Activated naive CD8-positive, alpha-beta T cell treated with anti-CD3 and anti-CD28 coated beads, Interleukin-2, amount 10 ng/mL, durations not matched to agents 7 days and 5 days (primary cell): ENCODE data around the gene LRP2. TPM values are rescaled to one million over a fixed set of nuclear protein-coding genes. Genes with fewer than 3 reads are reported as not detected.

Source experiments
- ATAC-seq: fragments of 150-1000 bp; cut with Tn5 transposase; one replicate; pipeline ENCODE4 v1.10.0; 2021; ENCODE audit warnings: low read depth, moderate library complexity
- POLR2A ChIA-PET: fragments of 350-600 bp; sonication (Branson Sonifier 250); formaldehyde crosslinking; loops from one replicate; lab custom pipeline; 2021; ENCODE audit warnings: antibody characterized with exemption; lab: Charles Lee
- DNase-seq: peaks from one replicate; pipeline ENCODE4 v3.0.0; 2021
- H3K27ac Mint-ChIP-seq: one replicate; pipeline ENCODE4 v1.8.0; 2022; ENCODE audit warnings: mild to moderate bottlenecking, mixed read lengths
- H3K27me3 Mint-ChIP-seq: one replicate; pipeline ENCODE4 v1.8.0; 2022; ENCODE audit warnings: mild to moderate bottlenecking, moderate library complexity, mixed read lengths
- H3K36me3 Mint-ChIP-seq: one replicate; pipeline ENCODE4 v1.8.0; 2021; ENCODE audit warnings: mild to moderate bottlenecking, mixed read lengths
- H3K4me1 Mint-ChIP-seq: one replicate; pipeline ENCODE4 v1.8.0; 2021; ENCODE audit warnings: mixed read lengths
- H3K4me3 Mint-ChIP-seq: one replicate; pipeline ENCODE4 v1.8.0; 2022; ENCODE audit warnings: mild to moderate bottlenecking, moderate library complexity, mixed read lengths
- H3K9me3 Mint-ChIP-seq: one replicate; pipeline ENCODE4 v1.8.0; 2021; ENCODE audit warnings: mixed read lengths
- total RNA-seq, 2 experiments: library from RNA; stranded (reverse); gene quantifications; one replicate each; pipeline ENCODE4 v1.2.3, GENCODE V29; 2021

Gene LRP2
- total RNA-seq, 2 experiments from 2014 or later, result 0.40 to 0.47 TPM

GRCh38 chr2:169303579-169304305 lies 58.6 kb downstream of the LRP2 start:
- Mint-ChIP-seq H3K27ac (no peak overlapping the region), H3K27me3 (peaks cover 16% of the 10 kb centered on the region), H3K4me3 (no peak overlapping the region), H3K4me1 (no peaks in the 10 kb centered on the region), H3K9me3 (no peaks in the 10 kb centered on the region), H3K36me3 (no peaks in the 10 kb centered on the region)
- ATAC-seq (no peak), DNase-seq (no peak)
- POLR2A ChIA-PET, result no interaction called here

- no peak overlapping the region for H3K4me3 Mint-ChIP-seq
- ATAC-seq (no peak), DNase-seq (no peak)
- peaks cover 26% of the 10 kb centered on the region for H3K27me3 Mint-ChIP-seq
- H3K4me1 Mint-ChIP-seq, result no peaks in the 10 kb centered on the region
- H3K27ac Mint-ChIP-seq, result no peak overlapping the region
- H3K36me3 Mint-ChIP-seq, result no peaks in the 10 kb centered on the region
- H3K9me3 Mint-ChIP-seq, result no peaks in the 10 kb centered on the region
- POLR2A ChIA-PET, result no interaction called here
These were observed 60.0 kb downstream of the LRP2 start for GRCh38 chr2:169302364-169302763.

GRCh38 chr2:169301596-169302335 lies 60.6 kb downstream of the LRP2 start:
- Mint-ChIP-seq H3K27me3 (peaks cover 27% of the 10 kb centered on the region), H3K4me1 (no peaks in the 10 kb centered on the region), H3K9me3 (no peaks in the 10 kb centered on the region), H3K4me3 (no peak overlapping the region), H3K27ac (no peak overlapping the region), H3K36me3 (no peaks in the 10 kb centered on the region)
- POLR2A ChIA-PET, result no interaction called here
- DNase-seq (no peak), ATAC-seq (no peak)

GRCh38 chr2:169300636-169301530 lies 61.5 kb downstream of the LRP2 start:
- H3K4me3 Mint-ChIP-seq, result no peak overlapping the region
- H3K27ac Mint-ChIP-seq, result no peak overlapping the region
- H3K9me3 Mint-ChIP-seq, result no peaks in the 10 kb centered on the region
- no peaks in the 10 kb centered on the region for H3K4me1 Mint-ChIP-seq
- POLR2A ChIA-PET, result no interaction called here
- no peaks in the 10 kb centered on the region for H3K36me3 Mint-ChIP-seq
- DNase-seq, result no peak
- no peak for ATAC-seq
- H3K27me3 Mint-ChIP-seq, result peaks cover 27% of the 10 kb centered on the region

- Mint-ChIP-seq H3K36me3 (no peaks in the 10 kb centered on the region), H3K27ac (no peak overlapping the region), H3K4me3 (no peak overlapping the region), H3K27me3 (peaks cover 23% of the 10 kb centered on the region), H3K9me3 (no peaks in the 10 kb centered on the region), H3K4me1 (no peaks in the 10 kb centered on the region)
- ATAC-seq, result no peak
- DNase-seq, result no peak
- POLR2A ChIA-PET, result no interaction called here
These were observed 64.3 kb downstream of the LRP2 start for GRCh38 chr2:169298007-169298406.

GRCh38 chr2:169294001-169294675 lies 68.2 kb downstream of the LRP2 start:
- Mint-ChIP-seq H3K4me1 (no peaks in the 10 kb centered on the region), H3K27me3 (peaks cover 11% of the 10 kb centered on the region), H3K27ac (no peak overlapping the region), H3K36me3 (no peaks in the 10 kb centered on the region), H3K4me3 (no peak overlapping the region), H3K9me3 (no peaks in the 10 kb centered on the region)
- POLR2A ChIA-PET, result no interaction called here
- ATAC-seq (no peak), DNase-seq (no peak)

GRCh38 chr2:169291517-169291916 lies 70.8 kb downstream of the LRP2 start:
- no peak overlapping the region for H3K4me3 Mint-ChIP-seq
- POLR2A ChIA-PET, result no interaction called here
- H3K4me1 Mint-ChIP-seq, result no peaks in the 10 kb centered on the region

GRCh38 chr2:169290433-169290832 lies 71.9 kb downstream of the LRP2 start:
- no peaks in the 10 kb centered on the region for H3K9me3 Mint-ChIP-seq
- peaks cover 2% of the 10 kb centered on the region for H3K27me3 Mint-ChIP-seq
- H3K36me3 Mint-ChIP-seq, result no peaks in the 10 kb centered on the region
- ATAC-seq (no peak), DNase-seq (no peak)
- no peak overlapping the region for H3K27ac Mint-ChIP-seq
- no peaks in the 10 kb centered on the region for H3K4me1 Mint-ChIP-seq
- POLR2A ChIA-PET, result no interaction called here
- no peak overlapping the region for H3K4me3 Mint-ChIP-seq

More at GRCh38 chr2:169291517-169291916, 70.8 kb downstream of the LRP2 start:
- H3K27ac Mint-ChIP-seq, result no peak overlapping the region
- peaks cover 2% of the 10 kb centered on the region for H3K27me3 Mint-ChIP-seq
- no peaks in the 10 kb centered on the region for H3K9me3 Mint-ChIP-seq
- DNase-seq (no peak), ATAC-seq (no peak)
- no peaks in the 10 kb centered on the region for H3K36me3 Mint-ChIP-seq

- POLR2A ChIA-PET, result no interaction called here
- Mint-ChIP-seq H3K27me3 (peaks cover 2% of the 10 kb centered on the region), H3K4me1 (no peaks in the 10 kb centered on the region), H3K4me3 (no peak overlapping the region), H3K36me3 (no peaks in the 10 kb centered on the region), H3K27ac (no peak overlapping the region), H3K9me3 (no peaks in the 10 kb centered on the region)
- no peak for ATAC-seq
- DNase-seq, result no peak
These were observed 74.7 kb downstream of the LRP2 start for GRCh38 chr2:169287666-169288065.

GRCh38 chr2:169286624-169287231 lies 75.6 kb downstream of the LRP2 start:
- Mint-ChIP-seq H3K36me3 (no peaks in the 10 kb centered on the region), H3K27me3 (peaks cover 2% of the 10 kb centered on the region), H3K9me3 (no peaks in the 10 kb centered on the region), H3K27ac (no peak overlapping the region), H3K4me3 (no peak overlapping the region), H3K4me1 (no peaks in the 10 kb centered on the region)
- DNase-seq (no peak), ATAC-seq (no peak)
- POLR2A ChIA-PET, result no interaction called here

GRCh38 chr2:169285531-169286235 lies 76.7 kb downstream of the LRP2 start:
- Mint-ChIP-seq H3K27me3 (peaks cover 2% of the 10 kb centered on the region), H3K4me3 (no peak overlapping the region), H3K27ac (no peak overlapping the region), H3K9me3 (no peaks in the 10 kb centered on the region), H3K36me3 (no peaks in the 10 kb centered on the region), H3K4me1 (no peaks in the 10 kb centered on the region)
- POLR2A ChIA-PET, result no interaction called here
- no peak for DNase-seq
- ATAC-seq, result no peak

- Mint-ChIP-seq H3K4me3 (no peak overlapping the region), H3K9me3 (no peaks in the 10 kb centered on the region), H3K4me1 (no peaks in the 10 kb centered on the region), H3K27me3 (peaks cover 7% of the 10 kb centered on the region), H3K27ac (no peak overlapping the region), H3K36me3 (no peaks in the 10 kb centered on the region)
- no peak for DNase-seq
- ATAC-seq, result no peak
- POLR2A ChIA-PET, result no interaction called here
These were observed 81.8 kb downstream of the LRP2 start for GRCh38 chr2:169280502-169280901.
